ENCODE results near the gene BRD3OS. TPM values are rescaled to one million over a fixed set of nuclear protein-coding genes. Genes with fewer than 3 reads are reported as not detected.

BRD3OS gene
- total RNA-seq, 2 experiments from 2014 or later = 13.5 to 16.0 TPM

GRCh38 chr9:134059661-134060395, 34.5 kb downstream of the BRD3OS start:
- POLR2A ChIA-PET = interaction anchor here (0.6 kb wide), 1 partner anchor 81 kb away, joined by 4 read pairs; no protein-coding TSS in a partner anchor
- Mint-ChIP-seq H3K27me3 (ENCODE audit: low read depth) (no peaks in the 10 kb centered on the region), H3K27ac (peak overlapping the region; percentile 23), H3K4me3 (no peak overlapping the region), H3K36me3 (ENCODE audit: low read depth) (no peaks in the 10 kb centered on the region), H3K4me1 (ENCODE audit: low read depth) (peaks cover 22% of the 10 kb centered on the region), H3K9me3 (ENCODE audit: insufficient read depth) (no peaks in the 10 kb centered on the region)
- ATAC-seq (peak; percentile 49), DNase-seq (no peak)
- CTCF ChIA-PET = interaction anchor here (1.2 kb wide), 1 partner anchor 35 kb away, joined by 3 read pairs; the partner anchor contains the start of gene BRD3OS

- peaks cover 28% of the 10 kb centered on the region for H3K4me1 Mint-ChIP-seq (ENCODE audit: low read depth)
These were observed 35.3 kb downstream of the BRD3OS start for GRCh38 chr9:134060546-134060945.

GRCh38 chr9:134061019-134061687, 35.9 kb downstream of the BRD3OS start:
- Mint-ChIP-seq H3K4me3 (no peak overlapping the region), H3K27me3 (ENCODE audit: low read depth) (no peaks in the 10 kb centered on the region), H3K9me3 (ENCODE audit: insufficient read depth) (no peaks in the 10 kb centered on the region), H3K4me1 (ENCODE audit: low read depth) (peaks cover 34% of the 10 kb centered on the region), H3K36me3 (ENCODE audit: low read depth) (peaks cover 4% of the 10 kb centered on the region), H3K27ac (no peak overlapping the region)
- POLR2A ChIA-PET = no interaction called here
- DNase-seq (no peak), ATAC-seq (no peak)
- CTCF ChIA-PET = interaction anchor here (1.4 kb wide), 1 partner anchor 37 kb away, joined by 3 read pairs; no protein-coding TSS in a partner anchor

More at GRCh38 chr9:134060546-134060945, 35.3 kb downstream of the BRD3OS start:
- no peak overlapping the region for H3K4me3 Mint-ChIP-seq
- no peak for DNase-seq
- no peak for ATAC-seq
- no peaks in the 10 kb centered on the region for H3K9me3 Mint-ChIP-seq (ENCODE audit: insufficient read depth)
- CTCF ChIA-PET = interaction anchor here (1.2 to 1.4 kb wide), 2 partner anchors 35 to 38 kb away, joined by 3 read pairs; partner anchors contain the start of gene BRD3OS
- peaks cover under 1% of the 10 kb centered on the region for H3K36me3 Mint-ChIP-seq (ENCODE audit: low read depth)
- no peaks in the 10 kb centered on the region for H3K27me3 Mint-ChIP-seq (ENCODE audit: low read depth)
- H3K27ac Mint-ChIP-seq = peak overlapping the region; percentile 23
- POLR2A ChIA-PET = no interaction called here

GRCh38 chr9:134061688-134062371, 36.5 kb downstream of the BRD3OS start:
- no peak for ATAC-seq
- CTCF ChIA-PET = interaction anchor here (1.4 kb wide), 1 partner anchor 37 kb away, joined by 3 read pairs; no protein-coding TSS in a partner anchor

GRCh38 chr9:134062461-134063087, 37.3 kb downstream of the BRD3OS start:
- Mint-ChIP-seq H3K27ac (no peak overlapping the region), H3K27me3 (ENCODE audit: low read depth) (no peaks in the 10 kb centered on the region), H3K4me3 (no peak overlapping the region), H3K9me3 (ENCODE audit: insufficient read depth) (no peaks in the 10 kb centered on the region), H3K36me3 (ENCODE audit: low read depth) (peaks cover 4% of the 10 kb centered on the region), H3K4me1 (ENCODE audit: low read depth) (peaks cover 37% of the 10 kb centered on the region)
- ChIA-PET CTCF (no interaction called here), POLR2A (no interaction called here)
- DNase-seq (no peak), ATAC-seq (no peak)

More at GRCh38 chr9:134061688-134062371, 36.5 kb downstream of the BRD3OS start:
- Mint-ChIP-seq H3K36me3 (ENCODE audit: low read depth) (peaks cover 4% of the 10 kb centered on the region), H3K27me3 (ENCODE audit: low read depth) (no peaks in the 10 kb centered on the region), H3K4me1 (ENCODE audit: low read depth) (peaks cover 37% of the 10 kb centered on the region), H3K4me3 (no peak overlapping the region), H3K9me3 (ENCODE audit: insufficient read depth) (no peaks in the 10 kb centered on the region), H3K27ac (no peak overlapping the region)
- POLR2A ChIA-PET = no interaction called here
- no peak for DNase-seq

- no peaks in the 10 kb centered on the region for H3K9me3 Mint-ChIP-seq (ENCODE audit: insufficient read depth)
- POLR2A ChIA-PET = interaction anchor here (0.6 kb wide), 1 partner anchor 383 kb away, joined by 3 read pairs; no protein-coding TSS in a partner anchor
- H3K36me3 Mint-ChIP-seq (ENCODE audit: low read depth) = peaks cover 4% of the 10 kb centered on the region
- no peak for ATAC-seq
- no peak for DNase-seq
- H3K4me3 Mint-ChIP-seq = no peak overlapping the region
- CTCF ChIA-PET = no interaction called here
- H3K4me1 Mint-ChIP-seq (ENCODE audit: low read depth) = peaks cover 37% of the 10 kb centered on the region
- no peaks in the 10 kb centered on the region for H3K27me3 Mint-ChIP-seq (ENCODE audit: low read depth)
- H3K27ac Mint-ChIP-seq = no peak overlapping the region
These were observed 37.8 kb downstream of the BRD3OS start for GRCh38 chr9:134063088-134063570.

GRCh38 chr9:134063571-134064450, 38.5 kb downstream of the BRD3OS start:
- DNase-seq (no peak), ATAC-seq (no peak)
- H3K9me3 Mint-ChIP-seq (ENCODE audit: insufficient read depth) = no peaks in the 10 kb centered on the region
- peaks cover 4% of the 10 kb centered on the region for H3K36me3 Mint-ChIP-seq (ENCODE audit: low read depth)
- H3K27ac Mint-ChIP-seq = no peak overlapping the region
- H3K27me3 Mint-ChIP-seq (ENCODE audit: low read depth) = no peaks in the 10 kb centered on the region
- H3K4me1 Mint-ChIP-seq (ENCODE audit: low read depth) = peaks cover 38% of the 10 kb centered on the region
- no peak overlapping the region for H3K4me3 Mint-ChIP-seq
- POLR2A ChIA-PET = interaction anchor here (0.6 kb wide), 2 partner anchors 25 to 384 kb away, joined by 3 read pairs; no protein-coding TSS in a partner anchor
- CTCF ChIA-PET = no interaction called here

- ChIA-PET CTCF (interaction anchor here (0.9 to 1.5 kb wide), 2 partner anchors 39 to 71 kb away, joined by 3 to 5 read pairs; partner anchors contain the start of genes BRD3OS and WDR5), POLR2A (interaction anchor here (0.6 to 1.6 kb wide), 2 partner anchors 25 to 70 kb away, joined by 3 to 4 read pairs; no protein-coding TSS in a partner anchor)
- DNase-seq = no peak
- peaks cover 39% of the 10 kb centered on the region for H3K4me1 Mint-ChIP-seq (ENCODE audit: low read depth)
- peak overlapping the region; percentile 34 for H3K4me3 Mint-ChIP-seq
- ATAC-seq = no peak
- no peaks in the 10 kb centered on the region for H3K9me3 Mint-ChIP-seq (ENCODE audit: insufficient read depth)
- H3K27me3 Mint-ChIP-seq (ENCODE audit: low read depth) = peaks cover under 1% of the 10 kb centered on the region
- H3K36me3 Mint-ChIP-seq (ENCODE audit: low read depth) = peaks cover 4% of the 10 kb centered on the region
- H3K27ac Mint-ChIP-seq = peak overlapping the region; percentile 97
These were observed 39.4 kb downstream of the BRD3OS start for GRCh38 chr9:134064711-134065110.

GRCh38 chr9:134065612-134066419, 40.5 kb downstream of the BRD3OS start:
- peaks cover 11% of the 10 kb centered on the region for H3K27me3 Mint-ChIP-seq (ENCODE audit: low read depth)
- H3K36me3 Mint-ChIP-seq (ENCODE audit: low read depth) = peaks cover 4% of the 10 kb centered on the region
- ChIA-PET CTCF (interaction anchor here (0.9 to 1.8 kb wide), 6 partner anchors 9 to 105 kb away, joined by 3 to 5 read pairs (median 4); partner anchors contain the start of genes BRD3OS and WDR5), POLR2A (interaction anchor here (0.6 to 1.7 kb wide), 5 partner anchors 40 to 945 kb away, joined by 3 to 8 read pairs (median 4); partner anchors contain the start of genes BRD3OS, RALGDS and WDR5)
- peaks cover 31% of the 10 kb centered on the region for H3K4me1 Mint-ChIP-seq (ENCODE audit: low read depth)
- ATAC-seq (peak; percentile 53), DNase-seq (peak; percentile 82)
- H3K9me3 Mint-ChIP-seq (ENCODE audit: insufficient read depth) = no peaks in the 10 kb centered on the region
- peak overlapping the region; percentile 97 for H3K27ac Mint-ChIP-seq
- peak overlapping the region; percentile 93 for H3K4me3 Mint-ChIP-seq
